Central memory CD8-positive, alpha-beta T cell (primary cell): ENCODE results near the gene BDKRB2.

Experiments used
- ATAC-seq: fragments of 150-1000 bp; cut with Tn5 transposase; replicated peaks from 2 replicates; pipeline ENCODE4 v1.10.0; 2022; ENCODE audit warnings: mild to moderate bottlenecking, moderate FRiP score, moderate number of reproducible peaks; ENCODE audit not compliant: poor library complexity, severe bottlenecking; ENCODE audit errors: extremely low read depth
- DNase-seq, 2 donors: peaks; one replicate each; pipeline ENCODE4 v3.0.0; 2021; ENCODE audit warnings: low spot score in 2 of 2
- H3K27ac Mint-ChIP-seq: one replicate; pipeline ENCODE4 v1.8.0; 2022; ENCODE audit warnings: low read depth, mild to moderate bottlenecking, moderate library complexity, mixed read lengths
- H3K27me3 Mint-ChIP-seq: one replicate; pipeline ENCODE4 v1.8.0; 2022; ENCODE audit warnings: mixed read lengths
- H3K36me3 Mint-ChIP-seq: one replicate; pipeline ENCODE4 v1.8.0; 2022; ENCODE audit warnings: mild to moderate bottlenecking, moderate library complexity, mixed read lengths; ENCODE audit not compliant: insufficient read depth
- H3K4me1 Mint-ChIP-seq: one replicate; pipeline ENCODE4 v1.8.0; 2022; ENCODE audit warnings: mixed read lengths
- H3K4me3 Mint-ChIP-seq: one replicate; pipeline ENCODE4 v1.8.0; 2022; ENCODE audit warnings: mild to moderate bottlenecking, moderate library complexity, mixed read lengths
- H3K9me3 Mint-ChIP-seq: one replicate; pipeline ENCODE4 v1.8.0; 2022; ENCODE audit warnings: mixed read lengths

The BDKRB2 gene

GRCh38 chr14:96208739-96209138 lies 4.1 kb downstream of the BDKRB2 start:
- Mint-ChIP-seq H3K27me3 (peaks cover 93% of the 10 kb centered on the region), H3K27ac (peak overlapping the region; percentile 22), H3K4me1 (no peaks in the 10 kb centered on the region), H3K9me3 (peaks cover 6% of the 10 kb centered on the region), H3K36me3 (peaks cover 1% of the 10 kb centered on the region), H3K4me3 (no peak overlapping the region)
- ATAC-seq, result no peak
- no peak for DNase-seq

DNA sequence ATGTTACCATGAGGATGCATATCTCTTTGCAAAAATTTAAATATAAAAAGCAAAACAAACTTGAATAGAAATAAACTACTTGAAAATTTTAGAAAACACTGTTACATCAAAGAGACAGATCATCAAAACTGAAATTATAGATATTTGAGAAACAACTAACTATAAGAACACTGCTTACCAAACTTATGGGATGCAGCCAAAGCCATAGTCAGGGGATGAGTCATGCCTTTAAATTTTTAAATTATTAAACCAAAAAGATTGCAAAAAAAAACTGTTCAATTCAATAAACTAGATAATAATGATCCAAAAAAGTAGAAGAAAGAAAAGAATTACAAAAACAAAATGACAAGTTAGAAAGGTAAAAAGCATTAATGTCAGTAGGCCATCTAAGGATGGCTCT lies 7.5 kb downstream of the BDKRB2 start:
- no peak overlapping the region for H3K4me3 Mint-ChIP-seq
- peaks cover 6% of the 10 kb centered on the region for H3K9me3 Mint-ChIP-seq
- H3K4me1 Mint-ChIP-seq, result no peaks in the 10 kb centered on the region
- DNase-seq (no peak), ATAC-seq (no peak)
- no peak overlapping the region for H3K27ac Mint-ChIP-seq
- H3K27me3 Mint-ChIP-seq, result peaks cover 87% of the 10 kb centered on the region
- H3K36me3 Mint-ChIP-seq, result peaks cover 1% of the 10 kb centered on the region

- Mint-ChIP-seq H3K36me3 (peaks cover 1% of the 10 kb centered on the region), H3K4me3 (no peak overlapping the region), H3K9me3 (peaks cover 6% of the 10 kb centered on the region), H3K27ac (no peak overlapping the region), H3K27me3 (peaks cover 82% of the 10 kb centered on the region), H3K4me1 (no peaks in the 10 kb centered on the region)
- DNase-seq (no peak), ATAC-seq (no peak)
These were observed 8.3 kb downstream of the BDKRB2 start for GRCh38 chr14:96212896-96213295.

GRCh38 chr14:96213871-96214465 lies 9.3 kb downstream of the BDKRB2 start:
- Mint-ChIP-seq H3K36me3 (no peaks in the 10 kb centered on the region), H3K9me3 (peaks cover 6% of the 10 kb centered on the region), H3K4me1 (no peaks in the 10 kb centered on the region), H3K4me3 (no peak overlapping the region), H3K27ac (no peak overlapping the region), H3K27me3 (peaks cover 76% of the 10 kb centered on the region)
- DNase-seq (no peak), ATAC-seq (no peak)

DNA sequence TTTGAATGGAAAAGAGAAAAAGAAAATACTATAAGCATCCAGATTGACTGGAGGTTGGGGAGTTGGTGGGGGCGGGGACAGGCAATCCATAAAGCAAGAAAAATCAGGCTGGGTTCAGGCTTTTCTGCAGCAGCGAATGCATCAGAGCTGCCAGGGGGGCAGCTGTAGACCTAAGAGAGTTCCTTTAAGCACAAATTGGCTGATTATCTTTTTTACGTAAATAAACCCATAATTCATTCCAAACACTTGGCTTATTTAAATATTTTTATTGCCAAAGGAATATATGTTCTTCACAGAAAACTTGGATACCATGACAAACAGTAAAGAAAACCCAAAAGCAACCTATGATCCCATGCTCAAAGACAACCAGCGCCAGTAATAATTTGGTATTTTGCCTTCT lies 10.2 kb downstream of the BDKRB2 start:
- Mint-ChIP-seq H3K4me3 (no peak overlapping the region), H3K9me3 (peaks cover 6% of the 10 kb centered on the region), H3K27ac (no peak overlapping the region), H3K27me3 (peaks cover 74% of the 10 kb centered on the region), H3K36me3 (no peaks in the 10 kb centered on the region), H3K4me1 (no peaks in the 10 kb centered on the region)
- no peak for ATAC-seq
- DNase-seq, result no peak

DNA sequence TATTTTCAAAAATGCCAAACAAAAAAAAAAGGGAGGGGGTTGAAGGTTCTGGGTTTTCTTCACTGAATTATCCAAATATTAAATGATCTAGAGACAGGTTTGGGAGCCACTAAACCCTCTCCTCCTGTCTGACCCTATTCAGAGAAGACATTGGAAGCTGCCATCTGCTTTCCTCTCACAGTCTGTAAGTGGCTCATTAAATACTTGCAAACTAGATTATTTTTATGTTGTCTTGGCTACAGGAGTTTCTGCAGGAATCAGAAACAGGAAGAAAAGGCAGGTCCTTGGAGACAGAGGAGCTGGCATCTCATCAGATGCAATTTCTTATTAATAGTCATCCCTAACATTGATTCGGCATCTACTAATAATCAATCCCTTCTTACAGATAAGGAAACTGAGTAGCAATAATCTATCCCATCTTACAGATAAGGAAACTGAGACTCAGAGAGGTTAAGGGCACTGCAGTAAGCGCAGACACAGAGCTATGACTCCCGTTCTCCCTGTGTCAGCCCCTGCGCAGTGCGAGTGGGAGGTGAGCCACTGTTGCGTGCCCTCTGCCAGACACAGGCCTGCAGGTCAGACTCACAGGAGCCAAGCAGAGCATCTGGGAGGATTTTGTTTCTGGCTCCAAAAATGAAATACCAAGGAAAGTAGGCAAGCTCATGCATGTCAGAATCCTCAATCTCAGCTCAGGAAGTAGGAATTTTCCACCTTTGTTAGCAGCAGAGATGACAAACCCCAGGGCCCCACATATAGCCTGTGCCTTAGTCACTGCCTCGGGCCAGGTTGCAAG lies 11.0 kb downstream of the BDKRB2 start:
- no peak for DNase-seq
- Mint-ChIP-seq H3K9me3 (peaks cover 6% of the 10 kb centered on the region), H3K36me3 (no peaks in the 10 kb centered on the region), H3K27me3 (peaks cover 74% of the 10 kb centered on the region), H3K4me1 (no peaks in the 10 kb centered on the region), H3K4me3 (no peak overlapping the region), H3K27ac (no peak overlapping the region)
- ATAC-seq, result no peak

DNA sequence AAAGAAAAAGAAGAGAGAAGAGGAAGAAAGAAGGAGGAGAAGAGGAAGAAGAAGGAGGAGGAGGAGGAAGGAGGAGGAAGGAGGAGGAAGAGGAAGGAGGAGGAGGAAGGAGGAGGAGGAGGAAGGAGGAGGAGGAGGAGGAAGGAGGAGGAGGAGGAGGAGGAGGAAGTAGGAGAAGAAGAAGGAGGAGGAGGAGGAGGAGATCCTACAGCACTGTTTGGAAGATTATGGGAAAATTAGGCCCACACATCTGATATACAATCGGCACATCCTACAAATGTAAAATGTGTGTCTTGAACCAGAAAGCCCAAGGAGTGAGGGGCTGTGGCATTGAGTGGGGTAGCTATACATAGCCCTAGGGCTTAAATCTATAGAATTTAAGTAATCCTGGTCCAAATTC lies 12.0 kb downstream of the BDKRB2 start:
- no peak overlapping the region for H3K27ac Mint-ChIP-seq

DNA sequence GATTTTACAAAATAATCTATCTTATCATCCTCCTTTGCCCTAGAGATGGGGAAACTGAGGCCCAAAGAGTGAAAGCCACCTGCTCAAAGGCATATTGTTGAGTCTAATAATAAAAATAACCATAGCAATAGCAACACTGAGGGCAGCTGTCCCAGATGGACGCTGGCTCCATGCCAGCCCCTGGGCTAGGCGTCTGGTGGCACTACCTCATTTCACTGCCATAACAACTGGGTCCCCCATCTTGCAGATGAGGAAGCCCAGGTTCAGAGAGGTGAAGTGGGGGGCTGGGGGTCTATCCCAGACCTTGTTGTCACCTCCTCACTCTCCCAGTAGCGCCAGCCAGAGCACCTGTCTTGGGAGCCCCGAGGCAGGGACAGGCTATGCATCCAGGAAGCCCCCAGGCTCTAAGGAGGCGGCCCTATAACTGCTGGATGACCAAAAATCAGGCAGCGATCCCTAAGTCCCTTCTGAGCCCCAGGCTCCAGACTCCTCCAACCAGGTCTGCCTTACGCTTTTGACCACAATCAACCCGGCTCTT lies 12.8 kb downstream of the BDKRB2 start:
- no peak for DNase-seq
- Mint-ChIP-seq H3K27ac (no peak overlapping the region), H3K4me1 (no peaks in the 10 kb centered on the region), H3K4me3 (no peak overlapping the region), H3K9me3 (peaks cover 2% of the 10 kb centered on the region), H3K36me3 (no peaks in the 10 kb centered on the region), H3K27me3 (peaks cover 74% of the 10 kb centered on the region)
- ATAC-seq, result no peak

More for the DNA sequence above, 12.0 kb downstream of the BDKRB2 start:
- Mint-ChIP-seq H3K9me3 (peaks cover 6% of the 10 kb centered on the region), H3K27me3 (peaks cover 74% of the 10 kb centered on the region), H3K4me1 (no peaks in the 10 kb centered on the region), H3K4me3 (no peak overlapping the region), H3K36me3 (no peaks in the 10 kb centered on the region)
- DNase-seq (no peak), ATAC-seq (no peak)

- Mint-ChIP-seq H3K36me3 (no peaks in the 10 kb centered on the region), H3K27me3 (peaks cover 73% of the 10 kb centered on the region), H3K4me1 (no peaks in the 10 kb centered on the region), H3K4me3 (no peak overlapping the region), H3K9me3 (no peaks in the 10 kb centered on the region), H3K27ac (no peak overlapping the region)
- ATAC-seq (no peak), DNase-seq (no peak)
These were observed 16.5 kb downstream of the BDKRB2 start for GRCh38 chr14:96221109-96221650.

DNA sequence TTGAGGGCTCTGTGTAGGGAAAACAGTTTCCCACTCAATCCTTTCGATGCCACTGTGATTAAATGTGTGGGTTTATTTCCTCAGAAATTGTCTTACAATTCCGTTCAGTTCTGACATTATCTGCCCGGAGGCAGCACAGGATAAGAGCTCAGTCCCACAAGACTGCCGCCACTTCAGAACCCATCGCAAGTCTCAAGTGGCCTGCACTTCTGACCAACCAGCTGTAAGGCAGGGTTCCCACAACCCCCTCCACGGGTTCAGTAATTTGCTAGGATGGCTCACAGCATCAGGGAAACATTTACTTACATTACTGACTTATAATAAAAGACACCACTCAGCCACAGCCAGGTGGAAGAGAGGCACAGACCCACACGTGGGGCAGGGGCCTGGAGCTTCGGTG lies 17.2 kb downstream of the BDKRB2 start:
- peaks cover 68% of the 10 kb centered on the region for H3K27me3 Mint-ChIP-seq

DNA sequence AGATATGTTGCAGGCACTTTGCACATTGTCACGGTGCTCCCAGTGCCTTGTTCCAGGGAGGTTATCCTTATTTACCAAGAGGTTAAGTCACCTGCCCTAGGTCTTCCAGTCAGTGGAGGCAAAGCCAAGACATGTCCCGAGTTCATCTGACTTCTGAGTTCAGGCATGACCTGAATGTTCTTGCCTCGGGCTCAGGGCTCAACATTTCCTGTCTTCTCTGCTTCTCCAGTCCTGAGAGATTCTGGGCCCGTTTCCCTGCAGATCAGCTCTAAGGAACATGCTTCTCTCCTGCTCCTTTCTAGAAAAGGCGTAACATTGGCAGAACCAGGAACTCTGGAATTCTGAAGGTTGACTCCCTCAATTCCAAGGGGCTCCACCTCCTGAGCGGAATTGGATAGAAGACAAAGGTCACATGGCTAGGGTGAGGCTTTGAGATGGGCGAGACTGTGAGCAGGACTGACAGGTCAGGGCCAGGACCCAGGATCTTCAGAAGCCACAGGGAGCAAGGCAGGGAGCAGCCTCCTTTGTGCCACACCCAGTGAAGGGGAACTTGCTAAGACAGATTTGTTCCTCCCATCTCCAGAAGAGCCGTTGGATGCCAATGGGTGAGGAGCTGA lies 19.9 kb downstream of the BDKRB2 start:
- Mint-ChIP-seq H3K27ac (no peak overlapping the region), H3K36me3 (no peaks in the 10 kb centered on the region), H3K27me3 (peaks cover 74% of the 10 kb centered on the region), H3K4me1 (no peaks in the 10 kb centered on the region), H3K4me3 (no peak overlapping the region), H3K9me3 (no peaks in the 10 kb centered on the region)
- ATAC-seq (no peak), DNase-seq (no peak)

More for the DNA sequence above, 17.2 kb downstream of the BDKRB2 start:
- Mint-ChIP-seq H3K4me1 (no peaks in the 10 kb centered on the region), H3K9me3 (no peaks in the 10 kb centered on the region), H3K4me3 (no peak overlapping the region), H3K27ac (no peak overlapping the region), H3K36me3 (no peaks in the 10 kb centered on the region)
- ATAC-seq (no peak), DNase-seq (no peak)

GRCh38 chr14:96225213-96225612 lies 20.6 kb downstream of the BDKRB2 start:
- no peak overlapping the region for H3K4me3 Mint-ChIP-seq
- no peaks in the 10 kb centered on the region for H3K9me3 Mint-ChIP-seq
- no peak overlapping the region for H3K27ac Mint-ChIP-seq
- no peaks in the 10 kb centered on the region for H3K36me3 Mint-ChIP-seq
- no peaks in the 10 kb centered on the region for H3K4me1 Mint-ChIP-seq
- DNase-seq (no peak), ATAC-seq (no peak)
- H3K27me3 Mint-ChIP-seq, result peaks cover 68% of the 10 kb centered on the region
